ENCODE data around the gene GALNT9. TPM values are rescaled to one million over a fixed set of nuclear protein-coding genes. Genes with fewer than 3 reads are reported as not detected.
"Not testable (repeated sequence)": the region's sequence is repeated elsewhere in the genome, so short reads cannot be mapped to it uniquely, and the experiment has no call there.

Gene GALNT9
- total and polyA plus RNA-seq, 3 experiments from 2014 or later = 0.18 TPM; not detected in 2

DNA sequence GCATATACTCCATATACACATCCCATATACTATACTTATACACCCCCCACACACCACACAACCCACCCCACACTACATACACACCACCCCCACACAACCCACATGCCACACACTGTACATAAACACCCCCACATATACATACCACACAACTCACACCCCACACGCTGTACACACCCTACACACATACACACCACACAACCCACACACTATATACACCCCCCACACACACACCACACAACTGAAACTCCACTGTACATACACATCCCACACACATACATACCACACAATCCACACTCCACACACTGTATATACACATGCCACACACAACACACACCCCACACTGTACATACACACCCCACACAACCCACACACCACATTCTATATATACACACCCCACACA lies 104.2 kb downstream of the GALNT9 start:
- H3K27me3 Mint-ChIP-seq = peaks cover 4 to 14% of the 10 kb centered on the region in 2 donors
- no peak for DNase-seq
- no peaks in the 10 kb centered on the region for H3K36me3 Mint-ChIP-seq
- peaks cover 8 to 10% (median 9%) of the 10 kb centered on the region in 3 donors for H3K4me1 Mint-ChIP-seq
- Histone ChIP-seq H3K36me3 (ENCODE audit: insufficient read depth, low read length) (no peaks in the 10 kb centered on the region), H3K9me3 (ENCODE audit: low read length) (no peaks in the 10 kb centered on the region), H3K27ac (ENCODE audit: low read depth, low read length) (no peak overlapping the region), H3K4me3 (ENCODE audit: low read length) (no peak overlapping the region), H3K4me1 (ENCODE audit: insufficient read depth, low read length) (peaks cover 8% of the 10 kb centered on the region), H3K27me3 (ENCODE audit: insufficient read depth, low read length, poor library complexity, severe bottlenecking) (peaks cover 7% of the 10 kb centered on the region)
- no peak overlapping the region for H3K27ac Mint-ChIP-seq
- POLR2A ChIA-PET = no interaction called here
- CTCF ChIA-PET = no interaction called here
- no peaks in the 10 kb centered on the region for H3K9me3 Mint-ChIP-seq
- no peak overlapping the region for H3K4me3 Mint-ChIP-seq

- H3K27me3 Mint-ChIP-seq = peaks cover 4 to 18% of the 10 kb centered on the region in 2 donors
- no peak overlapping the region for H3K4me3 Mint-ChIP-seq
- Histone ChIP-seq H3K27ac (ENCODE audit: low read depth, low read length) (no peak overlapping the region), H3K27me3 (ENCODE audit: insufficient read depth, low read length, poor library complexity, severe bottlenecking) (peaks cover 7% of the 10 kb centered on the region), H3K36me3 (ENCODE audit: insufficient read depth, low read length) (no peaks in the 10 kb centered on the region), H3K9me3 (ENCODE audit: low read length) (no peaks in the 10 kb centered on the region), H3K4me1 (ENCODE audit: insufficient read depth, low read length) (peaks cover 8% of the 10 kb centered on the region), H3K4me3 (ENCODE audit: low read length) (no peak overlapping the region)
- H3K36me3 Mint-ChIP-seq = no peaks in the 10 kb centered on the region
- no peak for DNase-seq
- POLR2A ChIA-PET = no interaction called here
- peaks cover 8 to 10% (median 9%) of the 10 kb centered on the region in 3 donors for H3K4me1 Mint-ChIP-seq
- no peak overlapping the region for H3K27ac Mint-ChIP-seq
- no peaks in the 10 kb centered on the region for H3K9me3 Mint-ChIP-seq
- CTCF ChIA-PET = no interaction called here
These were observed 104.9 kb downstream of the GALNT9 start for GRCh38 chr12:132224484-132224883.

GRCh38 chr12:132222808-132223173 lies 106.6 kb downstream of the GALNT9 start:
- no peak overlapping the region for H3K27ac ChIP-seq (ENCODE audit: low read depth, low read length)
- Mint-ChIP-seq H3K27me3 (peaks cover 4 to 16% of the 10 kb centered on the region in 2 donors), H3K4me3 (peak overlapping the region in 6 of 7 donors; percentile 35 to 86 (median 50))

DNA sequence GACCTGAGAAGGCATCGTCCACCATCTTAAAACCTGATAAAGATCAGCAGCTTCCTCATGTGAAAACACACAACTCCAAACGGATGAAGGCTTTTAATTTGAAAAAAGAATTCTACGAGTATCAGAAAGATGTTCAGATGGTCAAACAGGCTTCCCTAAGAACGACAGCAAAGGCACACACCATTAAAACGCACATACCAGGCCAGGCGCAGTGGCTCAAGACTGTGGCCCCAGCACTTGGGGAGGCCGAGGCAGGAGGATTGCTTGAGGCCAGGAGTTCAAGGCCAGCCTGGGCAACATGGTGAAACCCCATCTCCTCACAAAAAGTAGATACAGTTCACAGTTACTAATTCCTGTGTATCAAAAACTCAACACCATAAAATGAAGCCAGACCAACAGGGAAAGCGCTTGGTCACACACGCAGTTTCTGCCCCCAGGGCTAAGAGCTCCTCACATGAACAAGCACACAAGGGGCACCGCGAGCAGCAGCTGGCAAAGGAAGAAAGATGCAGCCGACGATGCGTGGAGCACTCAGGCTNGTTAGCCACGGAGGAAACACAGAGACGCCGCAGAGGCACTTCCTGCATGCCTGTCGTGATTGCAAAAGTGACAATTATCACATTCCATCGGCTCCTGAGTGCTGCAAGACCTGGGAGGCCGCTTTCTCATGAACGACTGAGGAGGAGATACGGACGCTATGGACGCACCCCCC lies 107.1 kb downstream of the GALNT9 start:
- peaks cover under 1 to 16% of the 10 kb centered on the region in 2 donors for H3K27me3 Mint-ChIP-seq
- H3K36me3 Mint-ChIP-seq = no peaks in the 10 kb centered on the region
- H3K4me1 Mint-ChIP-seq = peaks cover 8 to 12% (median 10%) of the 10 kb centered on the region in 3 donors
- H3K36me3 ChIP-seq (ENCODE audit: insufficient read depth, low read length) = no peaks in the 10 kb centered on the region
- no peak overlapping the region for H3K27ac ChIP-seq (ENCODE audit: low read depth, low read length)
- CTCF ChIA-PET = no interaction called here
- peak overlapping the region; percentile 12 for H3K4me3 ChIP-seq (ENCODE audit: low read length)
- POLR2A ChIA-PET = interaction anchor here (0.7 kb wide), 1 partner anchor 47 kb away, joined by 4 read pairs; no protein-coding TSS in a partner anchor
- peak in 3 of 5 donors; percentile 39 to 60 (median 52) for DNase-seq
- H3K4me1 ChIP-seq (ENCODE audit: insufficient read depth, low read length) = peaks cover 8% of the 10 kb centered on the region
- peak overlapping the region in 6 of 7 donors; percentile 35 to 86 (median 50) for H3K4me3 Mint-ChIP-seq
- H3K27ac Mint-ChIP-seq = peak overlapping the region in 7 of 8 donors; percentile 1 to 66 (median 37)
- no peaks in the 10 kb centered on the region for H3K9me3 Mint-ChIP-seq
- H3K9me3 ChIP-seq (ENCODE audit: low read length) = no peaks in the 10 kb centered on the region
- H3K27me3 ChIP-seq (ENCODE audit: insufficient read depth, low read length, poor library complexity, severe bottlenecking) = peaks cover 7% of the 10 kb centered on the region

More at GRCh38 chr12:132222808-132223173, 106.6 kb downstream of the GALNT9 start:
- Mint-ChIP-seq H3K4me1 (peaks cover 8 to 12% (median 10%) of the 10 kb centered on the region in 3 donors), H3K9me3 (no peaks in the 10 kb centered on the region), H3K27ac (peak overlapping the region in 3 of 8 donors; percentile 55 to 66 (median 63)), H3K36me3 (no peaks in the 10 kb centered on the region)
- Histone ChIP-seq H3K4me3 (ENCODE audit: low read length) (peak overlapping the region; percentile 12), H3K4me1 (ENCODE audit: insufficient read depth, low read length) (peaks cover 8% of the 10 kb centered on the region), H3K9me3 (ENCODE audit: low read length) (no peaks in the 10 kb centered on the region), H3K27me3 (ENCODE audit: insufficient read depth, low read length, poor library complexity, severe bottlenecking) (peaks cover 7% of the 10 kb centered on the region), H3K36me3 (ENCODE audit: insufficient read depth, low read length) (no peaks in the 10 kb centered on the region)
- CTCF ChIA-PET = no interaction called here
- DNase-seq = no peak
- POLR2A ChIA-PET = interaction anchor here (0.7 kb wide), 1 partner anchor 47 kb away, joined by 4 read pairs; no protein-coding TSS in a partner anchor

GRCh38 chr12:132219761-132220160 lies 109.6 kb downstream of the GALNT9 start:
- not testable (repeated sequence) for H3K4me1 ChIP-seq (ENCODE audit: insufficient read depth, low read length); H3K4me3 Mint-ChIP-seq; H3K9me3 ChIP-seq (ENCODE audit: low read length); H3K27ac Mint-ChIP-seq; H3K27ac ChIP-seq (ENCODE audit: low read depth, low read length); H3K27me3 ChIP-seq (ENCODE audit: insufficient read depth, low read length, poor library complexity, severe bottlenecking); H3K36me3 ChIP-seq (ENCODE audit: insufficient read depth, low read length); H3K9me3 Mint-ChIP-seq; H3K36me3 Mint-ChIP-seq; H3K4me3 ChIP-seq (ENCODE audit: low read length); DNase-seq
- H3K27me3 Mint-ChIP-seq = peaks cover 3 to 21% of the 10 kb centered on the region in 2 donors
- peaks cover 8 to 12% (median 10%) of the 10 kb centered on the region in 3 donors for H3K4me1 Mint-ChIP-seq
- ChIA-PET POLR2A (interaction anchor here (0.6 to 1.0 kb wide), 2 partner anchors 35 to 66 kb away, joined by 3 to 4 read pairs; no protein-coding TSS in a partner anchor), CTCF (interaction anchor here (0.8 to 2.1 kb wide), 7 partner anchors 13 to 391 kb away, joined by 3 to 18 read pairs (median 4); no protein-coding TSS in a partner anchor)

GRCh38 chr12:132219323-132219722 lies 110.1 kb downstream of the GALNT9 start:
- Histone ChIP-seq H3K27me3 (ENCODE audit: insufficient read depth, low read length, poor library complexity, severe bottlenecking) (no peaks in the 10 kb centered on the region), H3K4me3 (ENCODE audit: low read length) (no peak overlapping the region), H3K36me3 (ENCODE audit: insufficient read depth, low read length) (no peaks in the 10 kb centered on the region), H3K4me1 (ENCODE audit: insufficient read depth, low read length) (peaks cover 8% of the 10 kb centered on the region), H3K9me3 (ENCODE audit: low read length) (no peaks in the 10 kb centered on the region), H3K27ac (ENCODE audit: low read depth, low read length) (no peak overlapping the region)
- no peak overlapping the region for H3K4me3 Mint-ChIP-seq
- H3K36me3 Mint-ChIP-seq = no peaks in the 10 kb centered on the region
- ChIA-PET POLR2A (interaction anchor here (0.6 to 1.0 kb wide), 2 partner anchors 34 to 65 kb away, joined by 3 to 4 read pairs; no protein-coding TSS in a partner anchor), CTCF (interaction anchor here (0.8 to 2.1 kb wide), 8 partner anchors 9 to 392 kb away, joined by 3 to 18 read pairs (median 4); no protein-coding TSS in a partner anchor)
- peaks cover 3 to 21% of the 10 kb centered on the region in 2 donors for H3K27me3 Mint-ChIP-seq
- DNase-seq = no peak
- peaks cover 8 to 12% (median 10%) of the 10 kb centered on the region in 3 donors for H3K4me1 Mint-ChIP-seq
- no peaks in the 10 kb centered on the region for H3K9me3 Mint-ChIP-seq
- no peak overlapping the region for H3K27ac Mint-ChIP-seq

DNA sequence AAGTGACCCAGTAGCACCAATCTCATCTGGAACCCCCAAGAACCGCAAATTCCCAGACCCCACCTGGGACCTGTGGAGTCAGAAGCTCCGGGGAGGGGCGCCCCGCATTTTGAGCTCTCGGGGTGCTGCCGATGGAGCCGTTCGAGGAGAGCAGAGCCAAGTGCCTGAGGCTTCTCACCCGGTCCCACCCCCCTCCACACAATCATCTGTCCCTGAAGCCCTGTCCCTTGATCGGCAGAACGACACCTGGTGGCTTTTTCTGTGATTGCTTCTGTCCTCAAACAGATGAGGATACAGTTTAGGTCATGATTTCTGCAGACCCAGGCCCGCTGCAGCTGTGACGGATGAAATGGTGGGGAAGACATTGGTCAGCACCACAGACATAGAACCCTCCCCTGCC lies 110.5 kb downstream of the GALNT9 start:
- H3K9me3 ChIP-seq (ENCODE audit: low read length) = no peaks in the 10 kb centered on the region
- H3K4me3 Mint-ChIP-seq = no peak overlapping the region
- peak overlapping the region in 2 of 8 donors; percentile 14 to 52 for H3K27ac Mint-ChIP-seq
- H3K4me3 ChIP-seq (ENCODE audit: low read length) = no peak overlapping the region
- H3K4me1 Mint-ChIP-seq = peaks cover 8 to 12% (median 10%) of the 10 kb centered on the region in 3 donors
- POLR2A ChIA-PET = interaction anchor here (1.0 kb wide), 1 partner anchor 65 kb away, joined by 4 read pairs; no protein-coding TSS in a partner anchor
- no peaks in the 10 kb centered on the region for H3K36me3 Mint-ChIP-seq
- H3K9me3 Mint-ChIP-seq = no peaks in the 10 kb centered on the region
- no peaks in the 10 kb centered on the region for H3K36me3 ChIP-seq (ENCODE audit: insufficient read depth, low read length)
- no peaks in the 10 kb centered on the region for H3K27me3 ChIP-seq (ENCODE audit: insufficient read depth, low read length, poor library complexity, severe bottlenecking)
- no peak overlapping the region for H3K27ac ChIP-seq (ENCODE audit: low read depth, low read length)
- DNase-seq = peak in 3 of 5 donors; percentile 11 to 48 (median 27)
- H3K4me1 ChIP-seq (ENCODE audit: insufficient read depth, low read length) = peaks cover 8% of the 10 kb centered on the region
- H3K27me3 Mint-ChIP-seq = peaks cover 3 to 21% of the 10 kb centered on the region in 2 donors
- CTCF ChIA-PET = interaction anchor here (0.8 to 2.1 kb wide), 8 partner anchors 8 to 392 kb away, joined by 3 to 18 read pairs (median 4); no protein-coding TSS in a partner anchor

GRCh38 chr12:132218527-132218875 lies 110.9 kb downstream of the GALNT9 start:
- Histone ChIP-seq H3K27ac (ENCODE audit: low read depth, low read length) (no peak overlapping the region), H3K27me3 (ENCODE audit: insufficient read depth, low read length, poor library complexity, severe bottlenecking) (no peaks in the 10 kb centered on the region), H3K4me3 (ENCODE audit: low read length) (no peak overlapping the region), H3K9me3 (ENCODE audit: low read length) (no peaks in the 10 kb centered on the region), H3K4me1 (ENCODE audit: insufficient read depth, low read length) (peaks cover 8% of the 10 kb centered on the region), H3K36me3 (ENCODE audit: insufficient read depth, low read length) (no peaks in the 10 kb centered on the region)
- CTCF ChIA-PET = interaction anchor here (1.0 to 2.1 kb wide), 3 partner anchors 8 to 33 kb away, joined by 3 to 5 read pairs (median 4); no protein-coding TSS in a partner anchor
- peak overlapping the region in 2 of 8 donors; percentile 14 to 52 for H3K27ac Mint-ChIP-seq
- no peak overlapping the region for H3K4me3 Mint-ChIP-seq
- H3K36me3 Mint-ChIP-seq = peaks cover 0 to under 1% (median 0%) of the 10 kb centered on the region in 3 donors
- peaks cover 0 to under 1% (median 0%) of the 10 kb centered on the region in 5 donors for H3K9me3 Mint-ChIP-seq
- H3K27me3 Mint-ChIP-seq = peaks cover 3 to 21% of the 10 kb centered on the region in 2 donors
- peaks cover 8 to 13% (median 10%) of the 10 kb centered on the region in 3 donors for H3K4me1 Mint-ChIP-seq
- DNase-seq = no peak
- POLR2A ChIA-PET = no interaction called here
